Measurements from ENCODE around the gene TGFBR3L. TPM values are rescaled to one million over a fixed set of nuclear protein-coding genes. Genes with fewer than 3 reads are reported as not detected.

Gene TGFBR3L
- total RNA-seq, 1 donor from 2014 or later: 2.8 TPM

DNA sequence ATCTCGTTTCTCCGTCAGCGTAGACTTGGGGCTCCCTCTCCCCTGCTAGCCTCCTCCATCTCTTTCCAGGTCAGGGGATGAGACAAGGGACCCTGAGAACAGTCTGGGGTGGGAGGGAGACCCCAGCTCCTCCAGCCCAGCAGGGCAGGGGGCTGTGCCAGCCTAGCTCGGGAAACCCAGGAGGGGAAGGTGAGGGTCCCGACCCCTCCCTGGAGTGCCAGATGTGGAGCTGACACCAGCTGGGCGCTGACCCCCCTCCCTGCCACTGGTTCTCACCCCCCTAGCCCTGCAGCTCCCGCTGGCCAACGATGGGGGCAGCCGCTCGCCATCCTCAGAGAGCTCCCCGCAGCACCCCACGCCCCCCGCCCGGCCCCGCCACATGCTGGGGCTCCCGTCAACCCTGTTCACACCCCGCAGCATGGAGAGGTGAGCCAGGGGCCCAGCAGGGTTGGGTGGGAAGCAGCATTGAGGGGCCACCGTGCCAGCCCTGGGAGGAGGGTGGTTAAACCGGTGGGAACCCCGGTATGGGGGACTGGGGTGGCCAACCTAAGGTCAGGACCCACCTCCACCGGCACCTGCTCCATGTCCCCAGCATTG is 5.1 kb upstream of the TGFBR3L start:
- Mint-ChIP-seq H3K4me1 (ENCODE audit: low read depth, unreplicated experiment) (peaks cover 5% of the 10 kb centered on the region), H3K27ac (ENCODE audit: unreplicated experiment) (no peak overlapping the region)

DNA sequence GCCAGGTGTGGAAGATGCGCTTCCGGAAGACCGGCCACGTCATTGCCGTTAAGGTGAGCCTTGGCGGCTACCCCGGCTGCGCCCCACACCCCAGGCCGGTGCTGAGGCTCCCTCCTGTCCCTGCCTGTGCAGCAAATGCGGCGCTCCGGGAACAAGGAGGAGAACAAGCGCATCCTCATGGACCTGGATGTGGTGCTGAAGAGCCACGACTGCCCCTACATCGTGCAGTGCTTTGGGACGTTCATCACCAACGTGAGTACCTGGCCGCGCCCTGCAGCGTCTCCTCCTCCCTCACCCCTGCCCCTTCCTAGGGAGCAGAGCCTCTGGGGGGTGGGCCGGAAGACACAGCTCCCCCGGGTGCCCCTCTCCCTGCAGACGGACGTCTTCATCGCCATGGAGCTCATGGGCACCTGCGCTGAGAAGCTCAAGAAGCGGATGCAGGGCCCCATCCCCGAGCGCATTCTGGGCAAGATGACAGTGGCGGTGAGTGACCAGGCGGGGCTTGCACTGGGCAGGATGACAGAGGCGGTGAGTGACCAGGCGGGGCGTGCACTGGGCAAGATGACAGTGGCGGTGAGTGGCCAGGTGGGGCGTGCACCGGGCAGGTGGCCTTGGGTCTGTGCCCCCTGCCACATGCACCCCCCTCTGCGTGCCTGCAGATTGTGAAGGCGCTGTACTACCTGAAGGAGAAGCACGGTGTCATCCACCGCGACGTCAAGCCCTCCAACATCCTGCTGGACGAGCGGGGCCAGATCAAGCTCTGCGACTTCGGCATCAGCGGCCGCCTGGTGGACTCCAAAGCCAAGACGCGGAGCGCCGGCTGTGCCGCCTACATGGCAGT is 4.1 kb upstream of the TGFBR3L start:
- H3K27ac Mint-ChIP-seq (ENCODE audit: unreplicated experiment): no peak overlapping the region

More for the DNA sequence above, 5.1 kb upstream of the TGFBR3L start:
- Histone ChIP-seq H3K79me2 (ENCODE audit: insufficient read depth, low read length) (peaks cover 36% of the 10 kb centered on the region), H2AFZ (ENCODE audit: low read depth, low read length) (no peak overlapping the region), H4K20me1 (ENCODE audit: insufficient read depth, low read length) (peaks cover 45% of the 10 kb centered on the region), H3K4me2 (ENCODE audit: low read length) (no peak overlapping the region), H3K4me3 (ENCODE audit: insufficient read depth, low read depth, low read length) (no peak overlapping the region), H3K27me3 (ENCODE audit: insufficient read depth, low read length) (no peaks in the 10 kb centered on the region), H3K36me3 (ENCODE audit: insufficient read depth, low read length) (no peaks in the 10 kb centered on the region), H3K4me1 (ENCODE audit: insufficient read depth, low read length) (peaks cover 11% of the 10 kb centered on the region), H3K9ac (ENCODE audit: low read length) (no peak overlapping the region), H3K9me3 (ENCODE audit: insufficient read depth, low read depth, low read length) (no peaks in the 10 kb centered on the region), H3K27ac (ENCODE audit: low read depth, low read length) (no peak overlapping the region)
- FAIRE-seq (no peak), DNase-seq (ENCODE audit: low read depth) (no peak)
- Mint-ChIP-seq H3K27me3 (ENCODE audit: low read depth, unreplicated experiment) (no peaks in the 10 kb centered on the region), H3K4me3 (ENCODE audit: unreplicated experiment) (no peak overlapping the region), H3K36me3 (ENCODE audit: low read depth, unreplicated experiment) (peaks cover 3% of the 10 kb centered on the region), H3K9me3 (ENCODE audit: unreplicated experiment) (peaks cover 2% of the 10 kb centered on the region)
- no peak for TF ChIP-seq EZH2 (IDR thresholded peaks at IDR 0.05; ENCODE audit: insufficient read depth, low read length)
- TF ChIP-seq, protein P1, sequence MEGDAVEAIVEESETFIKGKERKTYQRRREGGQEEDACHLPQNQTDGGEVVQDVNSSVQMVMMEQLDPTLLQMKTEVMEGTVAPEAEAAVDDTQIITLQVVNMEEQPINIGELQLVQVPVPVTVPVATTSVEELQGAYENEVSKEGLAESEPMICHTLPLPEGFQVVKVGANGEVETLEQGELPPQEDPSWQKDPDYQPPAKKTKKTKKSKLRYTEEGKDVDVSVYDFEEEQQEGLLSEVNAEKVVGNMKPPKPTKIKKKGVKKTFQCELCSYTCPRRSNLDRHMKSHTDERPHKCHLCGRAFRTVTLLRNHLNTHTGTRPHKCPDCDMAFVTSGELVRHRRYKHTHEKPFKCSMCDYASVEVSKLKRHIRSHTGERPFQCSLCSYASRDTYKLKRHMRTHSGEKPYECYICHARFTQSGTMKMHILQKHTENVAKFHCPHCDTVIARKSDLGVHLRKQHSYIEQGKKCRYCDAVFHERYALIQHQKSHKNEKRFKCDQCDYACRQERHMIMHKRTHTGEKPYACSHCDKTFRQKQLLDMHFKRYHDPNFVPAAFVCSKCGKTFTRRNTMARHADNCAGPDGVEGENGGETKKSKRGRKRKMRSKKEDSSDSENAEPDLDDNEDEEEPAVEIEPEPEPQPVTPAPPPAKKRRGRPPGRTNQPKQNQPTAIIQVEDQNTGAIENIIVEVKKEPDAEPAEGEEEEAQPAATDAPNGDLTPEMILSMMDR (IDR thresholded peaks at IDR 0.05; ENCODE audit: insufficient read depth, low read depth, low read length): no peak

More for the DNA sequence above, 4.1 kb upstream of the TGFBR3L start:
- DNase-seq (ENCODE audit: low read depth) (no peak), FAIRE-seq (no peak)
- Histone ChIP-seq H3K4me3 (ENCODE audit: insufficient read depth, low read depth, low read length) (no peak overlapping the region), H4K20me1 (ENCODE audit: insufficient read depth, low read length) (peaks cover 40% of the 10 kb centered on the region), H3K9me3 (ENCODE audit: insufficient read depth, low read depth, low read length) (no peaks in the 10 kb centered on the region), H3K36me3 (ENCODE audit: insufficient read depth, low read length) (no peaks in the 10 kb centered on the region), H3K27me3 (ENCODE audit: insufficient read depth, low read length) (peaks cover 4% of the 10 kb centered on the region), H3K4me2 (ENCODE audit: low read length) (no peak overlapping the region), H3K27ac (ENCODE audit: low read depth, low read length) (no peak overlapping the region), H3K4me1 (ENCODE audit: insufficient read depth, low read length) (peaks cover 2% of the 10 kb centered on the region), H2AFZ (ENCODE audit: low read depth, low read length) (no peak overlapping the region), H3K9ac (ENCODE audit: low read length) (no peak overlapping the region), H3K79me2 (ENCODE audit: insufficient read depth, low read length) (peaks cover 26% of the 10 kb centered on the region)
- no peaks in the 10 kb centered on the region for H3K4me1 Mint-ChIP-seq (ENCODE audit: low read depth, unreplicated experiment)
- no peaks in the 10 kb centered on the region for H3K9me3 Mint-ChIP-seq (ENCODE audit: unreplicated experiment)
- peaks cover 3% of the 10 kb centered on the region for H3K36me3 Mint-ChIP-seq (ENCODE audit: low read depth, unreplicated experiment)
- no peak for TF ChIP-seq EZH2 (IDR thresholded peaks at IDR 0.05; ENCODE audit: insufficient read depth, low read length)
- TF ChIP-seq, protein P1 (IDR thresholded peaks at IDR 0.05; ENCODE audit: insufficient read depth, low read depth, low read length): no peak
- no peak overlapping the region for H3K4me3 Mint-ChIP-seq (ENCODE audit: unreplicated experiment)
- H3K27me3 Mint-ChIP-seq (ENCODE audit: low read depth, unreplicated experiment): peaks cover 7% of the 10 kb centered on the region

All from astrocyte (in vitro differentiated cells and primary cell).